GM19043 (cell line): ENCODE measurements around the gene NOVA2.
"Not testable (repeated sequence)": the region's sequence is repeated elsewhere in the genome, so short reads cannot be mapped to it uniquely, and the experiment has no call there.

ENCODE experiments used
- ATAC-seq: cut with Tn5 transposase; IDR thresholded peaks from one replicate; pipeline ENCODE4 v1.9.1; 2021; ENCODE audit warnings: low read depth; ENCODE audit not compliant: unreplicated experiment

NOVA2 gene

GRCh38 chr19:45899919-45900589 is 73.6 kb downstream of the NOVA2 start:
- ATAC-seq = no peak

DNA sequence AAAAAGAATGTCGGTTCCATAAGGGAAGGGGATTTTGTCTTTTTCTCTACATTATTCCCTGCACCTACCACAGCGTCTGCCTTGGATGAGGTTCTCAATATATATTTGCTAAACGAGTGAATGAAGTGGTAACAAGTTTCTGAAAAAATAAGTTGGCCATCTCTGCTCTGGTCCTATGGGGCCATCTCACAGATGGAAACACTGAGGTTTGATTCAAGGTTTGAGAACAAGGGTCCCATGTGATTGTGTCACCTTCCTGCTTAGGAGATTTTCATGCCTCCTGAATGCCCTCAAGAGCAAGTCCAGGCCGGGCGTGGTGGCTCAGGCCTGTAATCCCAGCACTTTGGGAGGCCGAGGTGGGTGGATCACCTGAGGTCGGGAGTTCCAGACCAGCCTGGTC is 74.4 kb downstream of the NOVA2 start:
- no peak for ATAC-seq

- ATAC-seq = no peak
Measured at GRCh38 chr19:45897261-45897812, 76.3 kb downstream of the NOVA2 start.

DNA sequence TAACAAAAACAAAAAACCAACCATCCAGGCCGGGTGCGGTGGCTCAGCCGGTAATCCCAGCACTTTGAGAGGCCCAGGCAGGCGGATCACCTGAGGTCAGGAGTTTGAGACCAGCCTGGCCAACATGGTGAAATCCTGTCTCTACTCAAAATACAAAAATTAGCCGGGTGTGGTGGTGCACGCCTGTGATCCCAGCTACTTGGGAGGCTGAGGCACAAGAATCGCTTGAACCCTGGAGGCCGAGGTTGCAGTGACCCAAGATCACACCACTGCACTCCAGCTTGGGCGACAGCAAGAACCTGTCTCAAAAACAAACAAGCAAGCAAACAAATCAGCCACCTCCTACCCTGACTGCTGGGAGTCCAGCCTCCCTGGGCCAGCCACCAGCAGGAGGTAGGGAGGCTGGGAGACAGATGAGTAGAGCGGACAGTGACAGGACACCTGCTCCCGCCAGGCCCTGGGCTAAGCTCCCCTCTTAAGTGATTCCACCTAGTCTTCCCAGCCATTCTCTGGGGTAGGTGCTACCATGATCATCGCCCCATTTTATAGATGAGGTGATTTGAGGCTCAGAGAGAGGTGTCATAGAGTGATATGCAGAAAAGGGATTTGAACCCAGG is 77.6 kb downstream of the NOVA2 start:
- ATAC-seq = not testable (repeated sequence)

DNA sequence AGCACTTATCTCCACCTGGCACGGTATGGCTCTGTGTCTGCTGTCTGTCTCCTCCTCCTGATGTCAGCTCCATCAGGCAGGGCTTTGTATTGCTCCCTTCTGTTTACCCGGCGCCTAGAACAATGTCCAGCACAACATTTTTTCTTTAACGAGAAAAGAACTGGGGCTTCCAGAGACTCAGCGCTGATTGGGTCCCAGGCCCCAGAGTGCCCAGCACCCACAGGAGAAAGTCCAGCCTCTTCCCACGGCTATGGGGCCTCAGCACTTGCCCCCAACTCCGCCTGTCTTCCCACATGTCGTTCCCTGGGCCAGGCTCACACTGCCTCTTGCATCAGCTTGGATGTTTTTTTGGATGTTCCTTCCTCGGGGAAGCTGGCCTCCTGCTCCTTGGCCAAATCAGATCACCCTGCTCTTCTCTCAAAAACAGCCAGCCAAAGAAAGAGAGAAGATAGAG is 78.1 kb downstream of the NOVA2 start:
- ATAC-seq = no peak

DNA sequence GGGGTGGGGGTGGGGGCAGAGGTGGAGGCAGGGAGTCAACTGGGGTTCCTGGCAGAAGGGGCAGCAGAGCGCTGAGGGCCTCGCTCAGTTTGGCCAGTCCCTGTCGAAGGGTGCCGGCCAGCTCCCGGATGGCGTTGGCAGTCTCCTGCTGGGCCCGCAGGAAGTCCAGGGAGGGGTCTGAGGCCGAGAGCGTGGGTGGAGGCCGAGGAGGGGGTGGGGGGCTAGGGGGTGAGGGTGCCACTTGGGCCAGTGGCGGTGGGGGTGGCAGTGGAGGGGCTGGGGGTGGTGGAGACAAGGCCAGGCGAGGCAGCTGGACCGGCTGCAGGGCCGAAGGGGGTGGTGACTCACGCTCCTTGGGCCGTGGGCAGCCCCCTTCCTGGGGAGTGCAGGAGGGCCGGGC is 82.8 kb downstream of the NOVA2 start:
- no peak for ATAC-seq

DNA sequence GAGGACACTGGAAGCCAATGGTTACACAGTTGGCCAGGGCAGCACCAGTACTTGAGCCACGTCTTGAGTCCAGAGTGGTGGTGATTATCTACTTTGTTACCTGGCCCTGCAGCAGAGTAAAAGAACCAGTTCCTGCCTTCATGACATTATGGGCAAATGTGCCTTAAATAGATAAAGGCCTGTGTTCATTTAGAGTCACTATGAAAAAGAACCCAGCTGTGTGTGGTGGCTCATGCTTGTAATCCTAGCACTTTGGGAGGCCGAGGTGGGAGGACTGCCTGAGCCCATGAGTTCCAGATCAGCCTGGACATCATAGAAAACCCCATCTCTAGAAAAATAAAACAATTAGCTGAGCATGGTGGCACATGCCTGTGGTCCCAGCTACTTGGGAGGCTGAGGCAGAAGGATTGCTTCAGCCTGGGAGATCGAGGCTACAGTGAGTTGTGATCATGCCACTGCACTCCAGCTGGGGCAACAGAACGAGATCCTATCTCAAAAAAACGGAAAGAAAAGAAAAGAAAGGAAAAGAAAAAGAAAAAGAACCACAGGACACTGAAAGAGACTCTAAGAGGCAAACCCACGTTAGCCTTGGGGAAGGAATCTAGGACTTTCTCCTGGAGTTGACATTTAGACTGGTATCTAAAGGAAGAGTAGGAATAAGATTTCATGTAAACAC is 84.3 kb downstream of the NOVA2 start:
- no peak for ATAC-seq

DNA sequence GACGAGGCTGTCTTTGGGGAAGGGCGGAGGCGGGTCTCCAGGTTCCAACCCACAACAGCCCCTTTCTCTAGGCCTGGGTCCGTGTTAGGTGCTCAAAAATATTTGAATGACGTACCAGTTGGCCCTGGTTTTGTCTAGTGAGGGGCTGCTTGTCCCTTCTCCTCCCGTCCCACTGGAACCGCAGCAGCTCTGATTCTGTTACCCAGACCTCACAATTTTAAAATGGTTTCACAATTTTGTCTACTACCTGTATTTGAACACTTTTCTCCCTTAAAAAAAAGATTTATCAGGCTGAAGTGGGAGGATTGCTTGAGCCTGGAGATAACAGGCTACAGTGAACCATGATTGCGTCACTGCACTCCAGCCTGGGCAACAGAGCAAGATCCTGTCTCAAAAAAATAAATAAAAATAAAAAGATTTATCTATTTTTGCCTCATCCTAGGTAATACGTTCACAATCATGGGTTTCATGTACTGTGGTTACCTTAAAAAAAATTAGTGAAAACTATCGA is 86.4 kb downstream of the NOVA2 start:
- ATAC-seq = no peak

GRCh38 chr19:45886427-45887199 is 87.1 kb downstream of the NOVA2 start:
- peak; percentile 46 for ATAC-seq

GRCh38 chr19:45885556-45886426 is 87.9 kb downstream of the NOVA2 start, which contains the start of gene IRF2BP1:
IRF2BP1 (minus strand) TSS chr19:45886141; CDS start chr19:45885774, 367 bp downstream.
- ATAC-seq = peak; percentile 42

DNA sequence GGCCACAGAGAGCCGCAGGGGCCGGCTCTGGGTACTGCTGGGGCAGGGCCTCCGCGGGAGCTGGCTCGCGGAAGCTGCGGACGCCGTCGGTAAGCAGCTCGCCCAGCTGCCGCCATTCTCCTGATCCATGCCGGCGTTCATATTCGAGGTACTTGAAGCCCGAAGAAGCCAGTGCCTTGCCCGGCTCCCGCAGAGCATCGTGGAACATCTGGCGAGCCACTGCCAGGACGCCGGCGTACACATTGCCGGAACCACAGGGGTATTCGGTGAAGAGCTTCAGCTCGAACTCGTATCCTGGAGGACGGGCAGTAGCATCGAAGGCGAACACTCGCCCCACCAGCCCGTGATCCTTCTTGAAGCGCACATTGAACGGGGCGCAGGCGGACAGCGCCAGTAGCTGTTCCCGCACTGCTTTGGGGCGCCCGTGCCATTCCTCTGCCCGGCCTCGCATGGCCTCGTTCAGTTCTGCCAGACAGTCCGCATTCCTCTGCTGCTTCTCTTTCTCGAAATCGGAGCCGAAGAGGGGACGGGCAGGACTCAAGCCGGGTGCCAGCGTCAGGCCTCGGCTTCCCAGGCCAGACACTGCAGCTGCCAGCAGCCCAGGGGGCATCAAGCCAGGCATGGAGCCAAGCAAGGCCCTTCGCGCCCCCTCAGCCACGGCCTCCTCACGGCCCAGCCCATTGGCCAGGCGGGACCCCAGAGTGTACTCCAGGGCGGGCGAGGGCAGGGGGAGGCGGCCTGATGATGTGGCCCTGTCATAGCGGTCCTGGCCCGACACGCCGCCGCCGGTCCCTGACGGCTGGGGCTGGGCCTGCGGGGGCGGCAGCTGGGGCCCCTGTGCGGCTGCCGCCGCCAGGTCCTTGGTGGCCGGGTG is 88.7 kb downstream of the NOVA2 start:
- no peak for ATAC-seq

GRCh38 chr19:45883881-45884681 is 89.6 kb downstream of the NOVA2 start:
- no peak for ATAC-seq
